Upper lobe of left lung (tissue), 6 donors: ENCODE data around the gene RASGEF1B. TPM values are rescaled to one million over a fixed set of nuclear protein-coding genes. Genes with fewer than 3 reads are reported as not detected.

Experiments used
- ATAC-seq, 2 donors: fragments of 200-7000 bp; cut with Tn5 transposase; one replicate each; pipeline ENCODE4 v1.9.1; 2022; ENCODE audit warnings: mild to moderate bottlenecking in 2 of 2, moderate library complexity in 2 of 2; ENCODE audit not compliant: low FRiP score in 2 of 2
- DNase-seq, 2 donors: peaks; one replicate each; pipeline ENCODE4 v3.0.0-alpha.2; 2019 to 2020
- H3K27ac ChIP-seq, 4 donors: fragments of 200-600 bp; sonication (generic); one replicate each; pipeline ENCODE4 v1.5.1; 2016 to 2019
- H3K27me3 ChIP-seq, 4 donors: fragments of 200-600 bp; sonication (generic); one replicate each; pipeline ENCODE4 v1.5.1; 2017 to 2019
- H3K36me3 ChIP-seq, 4 donors: fragments of 200-600 bp; sonication (generic); one replicate each; pipeline ENCODE4 v1.5.1; 2016 to 2019
- H3K4me1 ChIP-seq, 4 donors: fragments of 200-600 bp; sonication (generic); one replicate each; pipeline ENCODE4 v1.5.1; 2018 to 2019
- H3K4me3 ChIP-seq, 4 donors: fragments of 200-600 bp; sonication (generic); one replicate each; pipeline ENCODE4 v1.5.1; 2017 to 2019; ENCODE audit warnings: mild to moderate bottlenecking in 2 of 4, moderate library complexity in 1 of 4
- H3K9me3 ChIP-seq, 4 donors: fragments of 200-600 bp; sonication (generic); one replicate each; pipeline ENCODE4 v1.5.1; 2018 to 2019
- EP300 ChIP-seq, 4 donors: sonication (generic); formaldehyde crosslinking; IDR thresholded peaks; one replicate each; pipeline ENCODE4 v1.5.1; 2017; ENCODE audit warnings: antibody characterized with exemption in 4 of 4, control low read depth in 2 of 4
- POLR2A ChIP-seq, 4 donors: fragments of 450-650 bp; IDR thresholded peaks; one replicate each; pipeline ENCODE4 v1.5.1; 2016 to 2017; ENCODE audit warnings: antibody characterized with exemption in 4 of 4, mild to moderate bottlenecking in 2 of 4
- POLR2AphosphoS5 ChIP-seq, 2 donors: sonication (generic); formaldehyde crosslinking; IDR thresholded peaks; one replicate each; pipeline ENCODE4 v1.5.1; 2017; ENCODE audit warnings: antibody characterized with exemption in 2 of 2
- WGBS, 2 donors: methylation state at CpG; one replicate each; pipeline ENCODE4 v1.1.5; 2017 to 2018; 5-methylcytosine and 5-hydroxymethylcytosine counted together
- total RNA-seq, 6 donors: library from RNA; depleted of rRNA in 4 of 6; stranded (reverse); fragments of >200 nt in 4 of 6; gene quantifications; one replicate each; pipeline versions ENCODE4 v1.1.0 to v1.2.1, GENCODE V29; 2016 to 2021
- TF ChIP-seq, protein P1 (sequence below), 6 experiments: fragments of 450-650 bp in 4 of 6; fragments of 200-600 bp in 2 of 6; sonication (generic) in 2 of 6; IDR thresholded peaks; one replicate each; pipeline ENCODE4 v1.5.1; 2016 to 2019; ENCODE audit warnings: antibody characterized with exemption in 6 of 6
- donor health status: DM: no; HTN: no; CAD: no; lungs with moderate emphysema.
- donor health status: DM: no; HTN: yes; CAD: no; lungs with severe emphysema.

RASGEF1B gene
- total RNA-seq: 10 to 100 TPM; 45.7 to 81.2 (median 71.4) TPM

DNA sequence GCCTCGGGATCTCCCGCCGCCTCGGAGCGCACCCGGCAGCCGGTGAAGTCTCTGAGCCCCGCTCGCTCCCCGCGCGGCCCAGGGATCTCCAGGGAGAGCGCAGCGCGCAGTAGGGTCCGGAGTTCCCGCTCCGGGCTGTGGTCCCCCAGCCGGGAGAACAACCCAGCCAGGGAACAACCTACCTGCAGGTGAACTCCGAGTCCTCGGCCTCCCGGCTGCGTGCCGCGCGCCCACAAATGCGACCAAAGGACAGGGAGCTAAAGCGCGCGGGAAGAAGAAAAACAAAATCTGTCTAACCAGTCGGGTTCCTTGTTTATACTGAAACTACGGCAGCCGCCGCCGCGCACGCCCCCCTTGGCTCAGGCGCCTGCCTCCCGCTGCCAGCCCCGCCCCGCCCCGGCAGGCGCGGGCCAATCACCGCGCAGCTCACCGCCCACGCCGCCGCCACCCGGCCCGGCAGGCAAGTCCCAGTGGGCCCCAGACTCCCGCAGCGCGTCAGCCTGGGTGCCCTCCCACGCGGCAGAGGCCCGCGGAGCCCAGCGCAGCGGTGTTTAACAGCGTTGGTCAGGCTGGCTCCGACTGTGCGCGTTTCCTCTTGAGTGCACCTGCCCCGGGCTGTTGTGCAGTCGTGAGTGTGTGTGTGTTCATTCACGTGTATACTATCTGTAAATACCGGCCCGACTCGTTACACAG is at the start of gene RASGEF1B:
Gene RASGEF1B (minus strand): TSS at position 320 of the 693 bp plus-strand sequence. CDS start 12,399 bp downstream, outside the sequence.
- peak; percentile 95 to 99 for DNase-seq
- no peaks in the 10 kb centered on the region for H3K36me3 ChIP-seq
- peak; percentile 94 to 97 for ATAC-seq
- 0 to 1% methylated on average over 15 to 59 of the region's 71 CpGs for WGBS, 2 donors
- H3K4me3 ChIP-seq: peak within 1 kb of the TSS; percentile 62 to 90 (median 74)
- TF ChIP-seq POLR2AphosphoS5 (IDR thresholded peaks at IDR 0.05): peak; percentile 72 to 90
- TF ChIP-seq POLR2A (IDR thresholded peaks at IDR 0.05): peak; percentile 24 to 97 (median 86)
- peak in 1 of 4 donors; percentile 13 for TF ChIP-seq EP300 (IDR thresholded peaks at IDR 0.05)
- TF ChIP-seq, protein P1, sequence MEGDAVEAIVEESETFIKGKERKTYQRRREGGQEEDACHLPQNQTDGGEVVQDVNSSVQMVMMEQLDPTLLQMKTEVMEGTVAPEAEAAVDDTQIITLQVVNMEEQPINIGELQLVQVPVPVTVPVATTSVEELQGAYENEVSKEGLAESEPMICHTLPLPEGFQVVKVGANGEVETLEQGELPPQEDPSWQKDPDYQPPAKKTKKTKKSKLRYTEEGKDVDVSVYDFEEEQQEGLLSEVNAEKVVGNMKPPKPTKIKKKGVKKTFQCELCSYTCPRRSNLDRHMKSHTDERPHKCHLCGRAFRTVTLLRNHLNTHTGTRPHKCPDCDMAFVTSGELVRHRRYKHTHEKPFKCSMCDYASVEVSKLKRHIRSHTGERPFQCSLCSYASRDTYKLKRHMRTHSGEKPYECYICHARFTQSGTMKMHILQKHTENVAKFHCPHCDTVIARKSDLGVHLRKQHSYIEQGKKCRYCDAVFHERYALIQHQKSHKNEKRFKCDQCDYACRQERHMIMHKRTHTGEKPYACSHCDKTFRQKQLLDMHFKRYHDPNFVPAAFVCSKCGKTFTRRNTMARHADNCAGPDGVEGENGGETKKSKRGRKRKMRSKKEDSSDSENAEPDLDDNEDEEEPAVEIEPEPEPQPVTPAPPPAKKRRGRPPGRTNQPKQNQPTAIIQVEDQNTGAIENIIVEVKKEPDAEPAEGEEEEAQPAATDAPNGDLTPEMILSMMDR (IDR thresholded peaks at IDR 0.05): peak in 1 of 6 experiments; percentile 20
- H3K27me3 ChIP-seq: no peaks in the 10 kb centered on the region
- peaks cover 17 to 43% (median 32%) of the 10 kb centered on the region in 4 donors for H3K4me1 ChIP-seq
- H3K27ac ChIP-seq: peak within 1 kb of the TSS; percentile 87 to 96 (median 94)
- no peaks in the 10 kb centered on the region for H3K9me3 ChIP-seq

DNA sequence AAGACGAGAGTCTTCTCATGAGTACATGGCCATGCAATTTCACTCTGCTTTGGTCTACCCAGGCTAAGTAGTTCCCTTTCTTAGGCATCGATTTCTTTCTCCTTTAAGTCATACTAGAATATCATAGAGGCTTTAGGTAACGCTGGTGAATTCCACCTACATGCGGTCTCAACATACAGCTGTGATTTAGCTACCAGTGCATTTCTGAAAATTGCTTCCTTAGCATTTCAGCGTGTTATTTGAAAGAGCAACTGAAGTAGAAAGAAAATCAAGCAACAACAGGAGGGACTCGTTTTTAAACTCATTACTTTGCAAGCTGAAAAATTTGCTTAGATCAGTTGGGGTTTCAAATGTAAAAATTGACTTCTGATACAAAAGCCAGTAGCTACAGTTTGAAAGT is 48.1 kb upstream of the RASGEF1B start:
- Histone ChIP-seq H3K27me3 (no peaks in the 10 kb centered on the region), H3K9me3 (no peaks in the 10 kb centered on the region), H3K36me3 (no peaks in the 10 kb centered on the region), H3K27ac (no peak overlapping the region), H3K4me1 (peaks cover 0 to 5% (median 2%) of the 10 kb centered on the region in 4 donors), H3K4me3 (no peak overlapping the region)
- ATAC-seq (no peak), DNase-seq (no peak)
- 73 to 80% methylated on average over 6 of the region's 6 CpGs for WGBS, 2 donors
- TF ChIP-seq EP300 (IDR thresholded peaks at IDR 0.05): no peak

DNA sequence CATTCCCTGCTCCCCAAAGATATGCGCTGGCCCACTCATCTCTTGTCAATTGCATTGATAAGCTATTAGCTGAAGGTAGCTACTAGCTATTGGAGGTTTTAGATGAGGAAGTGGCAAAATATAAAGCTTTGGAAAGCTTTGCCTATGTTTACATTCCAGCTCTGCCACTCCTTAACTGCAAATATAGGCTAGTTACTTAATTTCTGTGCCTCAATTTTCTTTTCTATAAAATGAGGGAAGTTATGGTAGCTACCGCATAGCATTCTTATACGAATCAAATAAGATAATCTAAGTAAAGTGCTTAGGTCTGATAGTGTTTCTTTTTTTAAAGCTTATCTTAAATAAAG is 47.7 kb upstream of the RASGEF1B start:
- Histone ChIP-seq H3K36me3 (no peaks in the 10 kb centered on the region), H3K27me3 (no peaks in the 10 kb centered on the region), H3K4me3 (no peak overlapping the region), H3K9me3 (no peaks in the 10 kb centered on the region), H3K27ac (no peak overlapping the region), H3K4me1 (peaks cover 0 to 5% (median 2%) of the 10 kb centered on the region in 4 donors)
- no peak for TF ChIP-seq POLR2A (IDR thresholded peaks at IDR 0.05)
- no peak for TF ChIP-seq POLR2AphosphoS5 (IDR thresholded peaks at IDR 0.05)
- no peak for TF ChIP-seq EP300 (IDR thresholded peaks at IDR 0.05)
- TF ChIP-seq, protein P1 (IDR thresholded peaks at IDR 0.05): no peak
- DNase-seq: no peak
- WGBS, 2 donors: 90 to 93% methylated on average over 3 of the region's 3 CpGs
- ATAC-seq: no peak

DNA sequence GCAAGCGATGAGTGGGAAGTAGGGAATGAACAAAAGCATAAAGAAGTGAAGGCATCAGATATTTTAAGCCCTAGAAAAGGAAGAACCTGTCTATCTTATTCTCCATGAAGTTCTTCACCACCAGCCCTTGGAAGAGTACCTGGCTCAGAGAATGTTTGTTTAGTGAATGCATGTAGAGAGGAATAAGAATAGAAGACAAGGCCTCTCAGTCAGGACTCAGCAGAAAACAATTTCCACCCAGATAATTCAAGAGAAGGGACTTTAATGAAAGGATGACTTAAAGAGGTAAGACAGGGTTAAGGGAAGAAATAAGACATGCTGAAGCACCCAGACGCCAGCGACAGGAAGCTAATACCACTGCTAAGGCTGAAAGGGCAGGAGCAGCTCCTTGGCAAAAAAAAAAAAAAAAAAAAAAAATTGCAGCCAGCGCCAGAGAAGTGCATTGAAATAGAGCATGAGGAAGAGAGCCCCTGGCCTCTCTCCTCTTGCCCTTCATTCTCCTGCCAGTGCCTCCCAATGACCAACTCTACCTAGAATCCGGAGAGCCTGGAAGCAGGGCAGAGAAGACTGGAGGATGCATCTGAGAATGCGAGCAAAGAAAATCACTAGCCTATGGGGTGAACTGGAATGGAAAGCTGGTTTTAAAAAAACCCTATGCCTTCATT is 47.2 kb upstream of the RASGEF1B start:
- no peak overlapping the region for H3K4me3 ChIP-seq
- no peaks in the 10 kb centered on the region for H3K27me3 ChIP-seq
- H3K4me1 ChIP-seq: peaks cover 0 to 5% (median 2%) of the 10 kb centered on the region in 4 donors
- WGBS, 2 donors: 61 to 62% methylated on average over 6 of the region's 6 CpGs
- no peaks in the 10 kb centered on the region for H3K36me3 ChIP-seq
- DNase-seq: no peak
- TF ChIP-seq POLR2AphosphoS5 (IDR thresholded peaks at IDR 0.05) (no peak), POLR2A (IDR thresholded peaks at IDR 0.05) (no peak), EP300 (IDR thresholded peaks at IDR 0.05) (no peak)
- TF ChIP-seq, protein P1 (IDR thresholded peaks at IDR 0.05): no peak
- no peak overlapping the region for H3K27ac ChIP-seq
- no peak for ATAC-seq
- no peaks in the 10 kb centered on the region for H3K9me3 ChIP-seq

DNA sequence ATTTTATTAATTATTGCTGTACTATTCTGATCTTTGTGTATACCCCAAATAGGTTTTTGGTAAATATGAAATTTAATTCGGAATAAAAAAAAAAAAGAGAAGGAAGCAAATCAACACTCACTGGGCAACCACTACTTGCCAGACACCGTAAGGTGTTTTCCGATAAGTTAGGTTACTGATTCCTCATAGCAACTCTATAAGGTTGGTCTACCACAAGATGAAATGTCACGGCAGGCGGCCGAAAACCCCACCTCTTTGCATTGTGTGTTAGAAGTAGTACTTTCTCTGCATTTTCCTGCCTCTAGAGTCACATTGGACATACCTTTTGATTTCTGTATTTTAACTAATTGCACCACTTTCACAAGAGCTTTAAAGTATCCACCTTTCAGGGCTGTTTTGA is 44.5 kb upstream of the RASGEF1B start:
- no peak for ATAC-seq
- 85 to 89% methylated on average over 6 of the region's 6 CpGs for WGBS, 2 donors
- no peaks in the 10 kb centered on the region for H3K9me3 ChIP-seq

More for the DNA sequence above, 44.5 kb upstream of the RASGEF1B start:
- Histone ChIP-seq H3K27ac (no peak overlapping the region), H3K27me3 (no peaks in the 10 kb centered on the region), H3K36me3 (no peaks in the 10 kb centered on the region), H3K4me3 (no peak overlapping the region), H3K4me1 (peaks cover 0 to 9% (median 2%) of the 10 kb centered on the region in 4 donors)
- TF ChIP-seq POLR2A (IDR thresholded peaks at IDR 0.05): no peak
- TF ChIP-seq, protein P1 (IDR thresholded peaks at IDR 0.05): no peak
- no peak for TF ChIP-seq EP300 (IDR thresholded peaks at IDR 0.05)
- TF ChIP-seq POLR2AphosphoS5 (IDR thresholded peaks at IDR 0.05): no peak
- no peak for DNase-seq
